ENCODE results near the gene SERPINI2. TPM values are rescaled to one million over a fixed set of nuclear protein-coding genes. Genes with fewer than 3 reads are reported as not detected.

The SERPINI2 gene
- total and polyA plus RNA-seq, 2 of the 8 experiments (the other 6 are each of a cell fraction or from before 2014, with no cell fraction given): 0.26 TPM; not detected in 1

DNA sequence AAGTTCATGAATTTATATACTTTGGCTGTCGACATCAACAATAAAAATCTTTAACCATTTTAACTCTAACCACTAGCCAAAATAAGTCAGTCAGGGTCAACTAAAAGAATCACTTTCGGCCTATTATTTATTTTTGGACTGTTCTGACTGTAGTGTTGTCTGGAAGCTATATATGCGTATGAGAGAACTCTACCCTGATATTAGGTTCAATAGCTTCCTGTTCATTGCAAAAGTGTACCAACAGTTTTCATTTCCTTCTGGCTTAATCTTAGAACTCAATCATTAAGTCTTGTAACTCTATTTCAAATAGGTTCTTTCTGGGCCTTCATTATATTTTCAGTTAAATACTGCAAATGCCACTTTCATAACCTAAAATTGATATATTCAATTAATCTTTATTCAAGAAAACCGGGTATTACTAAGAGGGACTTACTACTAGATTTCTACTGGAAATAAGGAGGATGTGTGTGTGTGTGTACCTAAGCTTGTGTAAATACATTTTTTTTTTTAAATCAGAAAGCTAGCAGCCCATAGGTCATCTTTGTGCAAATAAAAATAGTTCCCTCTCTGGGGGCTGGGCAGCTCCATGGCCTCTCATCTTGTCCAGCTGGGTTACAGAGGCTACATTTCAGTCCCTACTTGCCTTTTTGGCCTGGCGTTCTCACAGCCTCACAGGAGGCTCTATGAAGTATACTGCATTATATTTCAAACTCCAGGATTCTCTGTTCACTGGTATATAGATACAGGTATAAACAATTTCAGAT, 5.8 kb downstream of the SERPINI2 start (continued):
- TF ChIP-seq, protein P1, sequence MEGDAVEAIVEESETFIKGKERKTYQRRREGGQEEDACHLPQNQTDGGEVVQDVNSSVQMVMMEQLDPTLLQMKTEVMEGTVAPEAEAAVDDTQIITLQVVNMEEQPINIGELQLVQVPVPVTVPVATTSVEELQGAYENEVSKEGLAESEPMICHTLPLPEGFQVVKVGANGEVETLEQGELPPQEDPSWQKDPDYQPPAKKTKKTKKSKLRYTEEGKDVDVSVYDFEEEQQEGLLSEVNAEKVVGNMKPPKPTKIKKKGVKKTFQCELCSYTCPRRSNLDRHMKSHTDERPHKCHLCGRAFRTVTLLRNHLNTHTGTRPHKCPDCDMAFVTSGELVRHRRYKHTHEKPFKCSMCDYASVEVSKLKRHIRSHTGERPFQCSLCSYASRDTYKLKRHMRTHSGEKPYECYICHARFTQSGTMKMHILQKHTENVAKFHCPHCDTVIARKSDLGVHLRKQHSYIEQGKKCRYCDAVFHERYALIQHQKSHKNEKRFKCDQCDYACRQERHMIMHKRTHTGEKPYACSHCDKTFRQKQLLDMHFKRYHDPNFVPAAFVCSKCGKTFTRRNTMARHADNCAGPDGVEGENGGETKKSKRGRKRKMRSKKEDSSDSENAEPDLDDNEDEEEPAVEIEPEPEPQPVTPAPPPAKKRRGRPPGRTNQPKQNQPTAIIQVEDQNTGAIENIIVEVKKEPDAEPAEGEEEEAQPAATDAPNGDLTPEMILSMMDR (IDR thresholded peaks at IDR 0.05; ENCODE audit: control extremely low read depth in 1 of 3, insufficient read depth in 1 of 3, low read depth in 1 of 3, low read length in 3 of 3): no peak
- TF ChIP-seq KDM5A (IDR thresholded peaks at IDR 0.05; ENCODE audit: low read length): no peak
- TF ChIP-seq, protein P2, sequence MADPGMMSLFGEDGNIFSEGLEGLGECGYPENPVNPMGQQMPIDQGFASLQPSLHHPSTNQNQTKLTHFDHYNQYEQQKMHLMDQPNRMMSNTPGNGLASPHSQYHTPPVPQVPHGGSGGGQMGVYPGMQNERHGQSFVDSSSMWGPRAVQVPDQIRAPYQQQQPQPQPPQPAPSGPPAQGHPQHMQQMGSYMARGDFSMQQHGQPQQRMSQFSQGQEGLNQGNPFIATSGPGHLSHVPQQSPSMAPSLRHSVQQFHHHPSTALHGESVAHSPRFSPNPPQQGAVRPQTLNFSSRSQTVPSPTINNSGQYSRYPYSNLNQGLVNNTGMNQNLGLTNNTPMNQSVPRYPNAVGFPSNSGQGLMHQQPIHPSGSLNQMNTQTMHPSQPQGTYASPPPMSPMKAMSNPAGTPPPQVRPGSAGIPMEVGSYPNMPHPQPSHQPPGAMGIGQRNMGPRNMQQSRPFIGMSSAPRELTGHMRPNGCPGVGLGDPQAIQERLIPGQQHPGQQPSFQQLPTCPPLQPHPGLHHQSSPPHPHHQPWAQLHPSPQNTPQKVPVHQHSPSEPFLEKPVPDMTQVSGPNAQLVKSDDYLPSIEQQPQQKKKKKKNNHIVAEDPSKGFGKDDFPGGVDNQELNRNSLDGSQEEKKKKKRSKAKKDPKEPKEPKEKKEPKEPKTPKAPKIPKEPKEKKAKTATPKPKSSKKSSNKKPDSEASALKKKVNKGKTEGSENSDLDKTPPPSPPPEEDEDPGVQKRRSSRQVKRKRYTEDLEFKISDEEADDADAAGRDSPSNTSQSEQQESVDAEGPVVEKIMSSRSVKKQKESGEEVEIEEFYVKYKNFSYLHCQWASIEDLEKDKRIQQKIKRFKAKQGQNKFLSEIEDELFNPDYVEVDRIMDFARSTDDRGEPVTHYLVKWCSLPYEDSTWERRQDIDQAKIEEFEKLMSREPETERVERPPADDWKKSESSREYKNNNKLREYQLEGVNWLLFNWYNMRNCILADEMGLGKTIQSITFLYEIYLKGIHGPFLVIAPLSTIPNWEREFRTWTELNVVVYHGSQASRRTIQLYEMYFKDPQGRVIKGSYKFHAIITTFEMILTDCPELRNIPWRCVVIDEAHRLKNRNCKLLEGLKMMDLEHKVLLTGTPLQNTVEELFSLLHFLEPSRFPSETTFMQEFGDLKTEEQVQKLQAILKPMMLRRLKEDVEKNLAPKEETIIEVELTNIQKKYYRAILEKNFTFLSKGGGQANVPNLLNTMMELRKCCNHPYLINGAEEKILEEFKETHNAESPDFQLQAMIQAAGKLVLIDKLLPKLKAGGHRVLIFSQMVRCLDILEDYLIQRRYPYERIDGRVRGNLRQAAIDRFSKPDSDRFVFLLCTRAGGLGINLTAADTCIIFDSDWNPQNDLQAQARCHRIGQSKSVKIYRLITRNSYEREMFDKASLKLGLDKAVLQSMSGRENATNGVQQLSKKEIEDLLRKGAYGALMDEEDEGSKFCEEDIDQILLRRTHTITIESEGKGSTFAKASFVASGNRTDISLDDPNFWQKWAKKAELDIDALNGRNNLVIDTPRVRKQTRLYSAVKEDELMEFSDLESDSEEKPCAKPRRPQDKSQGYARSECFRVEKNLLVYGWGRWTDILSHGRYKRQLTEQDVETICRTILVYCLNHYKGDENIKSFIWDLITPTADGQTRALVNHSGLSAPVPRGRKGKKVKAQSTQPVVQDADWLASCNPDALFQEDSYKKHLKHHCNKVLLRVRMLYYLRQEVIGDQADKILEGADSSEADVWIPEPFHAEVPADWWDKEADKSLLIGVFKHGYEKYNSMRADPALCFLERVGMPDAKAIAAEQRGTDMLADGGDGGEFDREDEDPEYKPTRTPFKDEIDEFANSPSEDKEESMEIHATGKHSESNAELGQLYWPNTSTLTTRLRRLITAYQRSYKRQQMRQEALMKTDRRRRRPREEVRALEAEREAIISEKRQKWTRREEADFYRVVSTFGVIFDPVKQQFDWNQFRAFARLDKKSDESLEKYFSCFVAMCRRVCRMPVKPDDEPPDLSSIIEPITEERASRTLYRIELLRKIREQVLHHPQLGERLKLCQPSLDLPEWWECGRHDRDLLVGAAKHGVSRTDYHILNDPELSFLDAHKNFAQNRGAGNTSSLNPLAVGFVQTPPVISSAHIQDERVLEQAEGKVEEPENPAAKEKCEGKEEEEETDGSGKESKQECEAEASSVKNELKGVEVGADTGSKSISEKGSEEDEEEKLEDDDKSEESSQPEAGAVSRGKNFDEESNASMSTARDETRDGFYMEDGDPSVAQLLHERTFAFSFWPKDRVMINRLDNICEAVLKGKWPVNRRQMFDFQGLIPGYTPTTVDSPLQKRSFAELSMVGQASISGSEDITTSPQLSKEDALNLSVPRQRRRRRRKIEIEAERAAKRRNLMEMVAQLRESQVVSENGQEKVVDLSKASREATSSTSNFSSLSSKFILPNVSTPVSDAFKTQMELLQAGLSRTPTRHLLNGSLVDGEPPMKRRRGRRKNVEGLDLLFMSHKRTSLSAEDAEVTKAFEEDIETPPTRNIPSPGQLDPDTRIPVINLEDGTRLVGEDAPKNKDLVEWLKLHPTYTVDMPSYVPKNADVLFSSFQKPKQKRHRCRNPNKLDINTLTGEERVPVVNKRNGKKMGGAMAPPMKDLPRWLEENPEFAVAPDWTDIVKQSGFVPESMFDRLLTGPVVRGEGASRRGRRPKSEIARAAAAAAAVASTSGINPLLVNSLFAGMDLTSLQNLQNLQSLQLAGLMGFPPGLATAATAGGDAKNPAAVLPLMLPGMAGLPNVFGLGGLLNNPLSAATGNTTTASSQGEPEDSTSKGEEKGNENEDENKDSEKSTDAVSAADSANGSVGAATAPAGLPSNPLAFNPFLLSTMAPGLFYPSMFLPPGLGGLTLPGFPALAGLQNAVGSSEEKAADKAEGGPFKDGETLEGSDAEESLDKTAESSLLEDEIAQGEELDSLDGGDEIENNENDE (IDR thresholded peaks at IDR 0.05; ENCODE audit: insufficient replicate concordance, low read length): no peak

Measured in H1 (cell line).